GM19043 (cell line): ENCODE measurements around the gene NMS.
"Not testable (repeated sequence)": the region's sequence is repeated elsewhere in the genome, so short reads cannot be mapped to it uniquely, and the experiment has no call there.

ENCODE experiments used
- ATAC-seq: cut with Tn5 transposase; IDR thresholded peaks from one replicate; pipeline ENCODE4 v1.9.1; 2021; ENCODE audit warnings: low read depth; ENCODE audit not compliant: unreplicated experiment

Gene NMS, protein sequence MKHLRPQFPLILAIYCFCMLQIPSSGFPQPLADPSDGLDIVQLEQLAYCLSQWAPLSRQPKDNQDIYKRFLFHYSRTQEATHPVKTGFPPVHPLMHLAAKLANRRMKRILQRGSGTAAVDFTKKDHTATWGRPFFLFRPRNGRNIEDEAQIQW

DNA sequence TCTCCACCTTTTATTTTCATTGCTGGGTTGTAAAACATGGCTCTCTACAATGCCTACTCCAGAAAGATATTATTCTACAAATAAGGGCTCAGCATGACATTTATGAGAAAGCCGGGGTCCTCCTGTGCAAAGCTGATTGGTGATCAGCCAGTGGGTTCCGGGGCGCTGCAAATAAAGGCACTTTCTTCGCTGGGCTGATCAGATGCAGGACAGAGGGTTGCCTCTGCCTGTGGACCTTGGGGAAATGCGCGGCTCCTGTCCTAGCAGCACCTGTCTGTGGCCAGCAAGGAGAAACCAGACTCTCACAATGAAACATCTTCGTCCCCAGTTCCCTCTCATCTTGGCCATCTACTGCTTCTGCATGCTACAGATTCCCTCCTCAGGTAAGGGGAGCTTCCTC, at the start of gene NMS:
NMS (plus strand) TSS at position 301 of the 400 bp plus-strand sequence; CDS start at position 308, 7 bp downstream.
- no peak for ATAC-seq

DNA sequence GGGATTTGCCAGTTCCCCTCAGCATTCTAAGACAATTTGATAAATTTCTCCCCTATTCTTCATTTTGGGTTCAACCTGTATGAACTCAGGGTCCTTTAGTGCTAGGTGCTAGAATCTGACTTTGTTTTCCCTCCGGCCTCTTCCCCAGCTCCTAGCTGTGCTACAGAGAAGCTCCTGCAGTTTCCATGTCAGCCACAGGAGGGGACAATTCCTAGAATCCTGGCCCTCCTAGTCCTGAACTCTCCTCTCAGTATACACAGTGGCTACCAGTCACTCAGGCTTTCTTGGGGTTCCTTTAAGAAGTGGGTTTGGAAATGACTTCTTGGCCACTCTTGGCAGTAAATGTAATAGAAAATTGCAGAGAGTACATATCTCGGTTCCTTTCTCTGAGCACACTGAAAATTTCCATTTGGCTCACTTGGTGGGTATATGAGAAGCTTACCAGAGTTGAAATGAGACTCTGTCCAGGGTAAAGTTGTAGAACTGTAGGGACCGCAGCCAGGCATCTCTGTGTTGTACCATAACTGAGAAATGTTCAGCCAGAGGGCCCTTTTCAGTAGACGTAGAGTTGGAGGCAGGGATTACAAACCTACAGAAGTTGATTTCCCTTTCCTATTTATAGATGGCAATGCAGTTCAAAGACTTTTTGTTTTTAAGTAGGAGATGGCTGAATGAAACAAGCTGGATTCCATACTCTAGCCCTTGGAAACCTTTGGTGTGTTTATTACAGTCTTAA, 47.8 kb upstream of the NMS start:
- no peak for ATAC-seq

DNA sequence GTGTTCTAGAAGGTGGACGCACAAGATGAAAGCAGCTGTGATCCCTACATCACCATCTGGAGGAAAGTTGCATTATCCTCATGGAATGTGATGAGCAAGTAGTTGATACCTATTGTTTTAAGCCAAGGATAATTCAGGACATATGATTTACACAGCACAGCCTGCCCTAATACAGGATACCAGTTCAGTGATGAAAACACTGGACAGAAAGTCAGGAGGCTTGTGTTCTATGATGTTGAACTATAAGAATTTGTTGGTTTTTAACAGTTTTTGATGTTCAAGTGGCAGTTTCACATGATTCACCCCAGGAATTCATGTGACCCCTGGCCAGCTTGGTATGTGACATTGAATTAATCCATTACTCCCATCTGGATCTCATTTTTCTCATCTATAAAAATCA, 46.7 kb upstream of the NMS start:
- ATAC-seq, result no peak

DNA sequence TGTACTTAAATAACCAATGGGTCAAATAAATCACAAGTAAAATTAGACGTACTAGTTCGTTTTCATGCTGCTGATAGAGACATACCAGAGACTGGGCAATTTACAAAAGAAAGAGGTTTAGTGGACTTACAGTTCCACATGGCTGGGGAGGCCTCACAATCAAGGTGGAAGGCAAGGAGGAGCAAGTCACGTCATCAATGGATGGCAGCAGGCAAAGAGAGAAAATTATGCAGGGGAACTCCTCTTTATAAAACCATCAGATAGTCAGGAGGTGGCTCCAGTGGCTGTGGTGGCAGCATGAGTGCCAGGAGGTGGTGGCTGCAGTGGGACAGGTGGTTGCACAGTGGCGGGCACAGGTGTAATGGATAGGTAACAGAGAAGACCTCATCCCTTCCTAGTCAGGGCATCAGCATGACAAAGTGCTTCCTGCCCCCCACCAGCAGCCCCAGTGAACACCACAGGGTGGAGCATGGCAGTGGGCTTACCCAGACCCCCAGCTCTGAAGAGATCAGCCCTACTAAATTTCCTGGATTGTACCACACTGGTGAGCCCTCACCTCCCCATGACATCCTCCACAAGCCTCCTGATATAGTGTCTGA, 45.9 kb upstream of the NMS start:
- ATAC-seq, result no peak

DNA sequence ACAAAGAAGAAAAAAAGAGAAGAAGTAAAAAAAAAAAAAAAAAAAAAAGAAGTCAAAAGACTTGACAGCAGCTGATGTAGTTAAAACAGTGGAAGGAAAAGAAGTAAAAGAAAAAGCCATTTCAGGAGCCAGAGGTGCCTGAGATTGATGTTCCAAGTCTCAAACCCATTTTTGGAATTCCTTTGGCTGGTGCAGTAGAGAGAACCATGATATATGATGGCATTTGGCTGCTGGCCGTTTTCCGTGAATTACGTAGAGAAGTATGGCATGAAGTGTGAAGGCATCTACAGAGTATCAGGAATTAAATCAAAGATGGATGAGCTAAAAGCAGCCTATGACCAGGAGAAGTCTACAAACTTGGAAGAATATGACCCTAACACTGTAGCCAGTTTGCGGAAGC, 45.2 kb upstream of the NMS start:
- no peak for ATAC-seq

DNA sequence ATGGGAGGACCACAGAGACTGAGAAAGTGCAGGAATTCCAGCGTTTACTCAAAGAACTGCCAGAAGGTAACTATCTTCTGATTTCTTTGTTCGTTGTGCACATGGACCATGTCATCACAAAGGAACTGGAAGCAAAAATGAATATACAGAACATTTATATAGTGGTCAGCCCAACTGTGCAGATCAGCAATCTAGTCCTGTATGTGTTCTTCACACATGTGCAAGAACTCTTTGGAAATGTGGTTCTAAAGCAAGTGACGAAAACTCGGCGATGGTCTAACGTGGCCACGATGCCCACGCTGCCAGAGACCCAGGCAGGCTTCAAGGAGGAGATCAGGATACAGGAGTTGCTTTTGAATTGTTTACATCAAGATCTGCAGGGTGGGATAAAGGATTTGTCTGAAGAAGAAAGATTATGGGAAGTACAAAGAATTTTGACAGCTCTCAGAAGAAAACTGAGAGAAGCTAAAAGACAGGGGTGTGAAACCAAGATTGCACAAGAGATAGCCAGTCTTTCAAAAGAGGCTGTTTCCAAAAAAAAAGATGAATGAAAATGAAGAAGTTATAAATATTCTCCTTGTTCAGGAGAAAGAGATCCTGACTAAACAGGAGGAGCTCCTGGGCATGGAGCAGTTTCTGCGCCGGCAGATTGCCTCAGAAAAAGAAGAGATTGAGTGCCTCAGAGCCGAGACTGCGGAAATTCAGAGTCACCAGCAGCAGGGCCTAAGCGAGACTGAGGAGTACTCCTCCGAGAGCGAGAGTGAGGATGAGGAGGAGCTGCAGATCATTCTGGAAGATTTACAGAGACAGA, 44.5 kb upstream of the NMS start:
- ATAC-seq, result no peak

DNA sequence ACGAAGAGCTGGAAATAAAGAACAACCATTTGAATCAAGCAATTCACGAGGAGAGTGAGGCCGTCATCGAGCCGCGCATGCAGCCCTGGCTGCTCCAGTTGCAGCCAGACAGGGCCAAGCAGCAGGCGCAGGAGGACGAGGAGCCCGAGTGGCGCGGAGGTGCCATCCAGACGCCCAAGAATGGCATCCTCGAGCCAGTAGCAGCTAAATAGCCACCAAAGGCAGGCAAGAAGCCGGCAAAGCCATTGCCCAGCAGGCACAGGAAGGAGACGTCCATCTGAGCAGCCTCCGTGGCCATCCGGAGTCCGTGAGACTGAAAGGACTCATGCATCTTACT, 43.9 kb upstream of the NMS start:
- no peak for ATAC-seq

DNA sequence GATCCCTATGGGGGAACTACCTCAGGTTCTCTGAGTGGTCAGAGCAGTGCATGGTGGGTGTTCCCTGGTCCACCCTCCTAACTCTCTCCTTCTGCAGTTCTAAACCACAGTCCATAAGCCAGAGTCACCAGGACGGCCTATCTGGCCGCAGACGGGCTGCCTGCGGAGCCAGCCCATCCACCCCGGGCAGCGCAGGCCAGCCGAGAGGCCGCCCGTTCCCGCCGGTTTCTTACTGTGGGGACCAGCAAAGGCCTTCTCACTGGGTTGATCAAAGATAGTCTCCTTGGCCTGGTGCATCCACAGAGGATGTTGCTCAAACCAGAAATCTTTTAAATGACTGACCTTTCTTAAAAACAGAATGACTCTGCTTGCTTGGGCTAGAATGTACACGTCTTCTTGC, 43.2 kb upstream of the NMS start:
- ATAC-seq, result no peak

DNA sequence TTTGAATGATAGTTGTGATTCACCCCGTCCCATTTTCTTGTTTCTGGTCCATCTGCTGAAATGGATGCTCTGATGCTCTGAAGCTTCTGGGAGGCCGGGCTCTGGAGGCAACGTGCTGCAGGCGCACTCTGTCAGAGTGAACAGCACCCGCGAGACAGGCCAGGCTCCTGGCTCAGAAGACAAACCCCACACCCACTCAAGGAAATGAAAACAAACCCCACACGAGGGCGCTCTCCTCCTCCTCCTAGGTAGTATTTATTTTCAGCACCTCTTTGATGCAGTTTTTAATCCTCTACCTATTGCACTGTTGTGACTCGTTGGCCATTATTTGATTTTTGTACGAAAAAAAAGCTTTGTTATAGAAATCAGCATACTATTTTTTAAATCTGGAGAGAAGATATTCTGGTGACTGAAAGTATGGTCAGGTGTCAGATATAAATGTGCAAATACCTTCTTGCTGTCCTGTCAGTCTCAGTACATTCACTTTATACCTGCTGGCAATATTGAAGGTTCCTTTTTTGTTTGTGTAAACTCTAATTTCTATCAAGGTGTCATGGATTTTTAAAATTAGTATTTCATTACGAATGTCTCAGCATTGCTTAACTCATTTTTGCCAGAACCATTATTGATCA, 42.5 kb upstream of the NMS start:
- ATAC-seq, result no peak

DNA sequence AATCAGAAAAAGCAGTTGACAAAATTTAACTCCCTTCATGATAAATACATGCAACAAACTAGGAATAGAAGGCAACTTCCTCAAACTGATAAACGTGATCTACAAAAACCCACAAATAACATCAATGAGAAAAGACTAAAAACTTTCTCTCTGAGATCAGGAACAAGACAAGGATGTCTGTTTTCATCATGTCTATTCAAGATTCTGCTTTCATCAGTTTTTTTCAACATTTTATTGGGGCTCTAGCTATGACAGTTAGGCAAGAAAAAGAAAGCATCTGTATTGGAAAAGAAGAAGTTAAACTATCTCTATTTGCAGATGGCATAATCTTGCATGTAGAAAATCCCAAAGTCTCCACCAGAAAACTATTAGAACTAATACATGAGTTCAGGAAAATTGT, 40.6 kb upstream of the NMS start:
- ATAC-seq, result no peak

DNA sequence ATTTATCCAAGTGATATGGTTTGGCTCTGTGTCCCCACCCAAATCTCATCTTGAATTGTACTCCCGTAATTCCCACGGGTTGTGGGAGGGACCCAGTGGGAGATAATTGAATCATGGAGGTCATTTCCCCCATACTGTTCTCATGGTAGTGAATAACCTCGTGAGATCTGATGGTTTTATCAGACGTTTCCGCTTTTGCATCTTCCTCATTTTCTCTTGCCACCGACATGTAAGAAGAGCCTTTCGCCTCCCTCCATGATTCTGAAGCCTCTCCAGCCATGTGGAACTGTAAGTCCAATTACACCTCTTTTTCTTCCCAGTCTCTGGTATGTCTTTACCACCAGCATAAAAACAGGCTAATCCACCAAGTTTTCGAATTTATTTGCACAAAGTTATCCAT, 32.5 kb upstream of the NMS start:
- no peak for ATAC-seq

DNA sequence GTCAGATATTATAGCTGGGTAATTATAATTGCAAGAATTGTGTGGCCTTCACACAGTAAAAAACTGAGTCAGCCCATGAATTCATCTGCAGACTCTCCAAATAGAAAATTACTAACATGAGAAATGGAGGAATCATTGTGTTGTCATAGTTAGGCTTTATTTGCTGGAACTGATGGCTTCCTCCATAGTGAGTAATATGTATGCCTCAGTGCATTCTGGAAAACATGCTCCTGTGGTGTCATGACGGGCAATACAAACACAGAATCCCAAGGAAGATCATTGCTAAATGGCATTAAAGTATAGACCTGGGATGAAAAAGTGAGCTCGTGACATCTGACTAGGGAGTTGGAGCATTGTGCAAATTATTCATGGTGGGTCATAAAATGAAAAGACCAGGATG, 23.6 kb upstream of the NMS start:
- ATAC-seq, result no peak

DNA sequence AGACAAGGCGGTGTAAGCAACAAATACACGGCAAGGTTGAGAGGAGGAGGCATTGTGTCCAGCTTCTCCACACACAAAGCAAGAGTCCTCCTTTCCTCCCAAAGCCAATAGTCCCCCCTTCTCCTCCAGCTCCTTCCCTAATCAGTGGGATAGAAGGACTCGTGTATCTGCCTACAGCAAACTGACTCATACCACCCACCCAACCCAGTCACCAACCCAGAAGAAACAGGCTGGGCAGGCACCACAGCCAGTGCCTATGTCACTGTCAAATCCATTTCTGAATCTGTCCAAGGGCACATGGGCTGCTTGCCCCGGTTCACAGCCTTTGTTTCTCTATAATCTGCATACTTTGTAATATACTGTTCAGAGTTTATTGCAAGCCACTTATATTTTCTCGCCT, 19.2 kb upstream of the NMS start:
- ATAC-seq, result no peak

DNA sequence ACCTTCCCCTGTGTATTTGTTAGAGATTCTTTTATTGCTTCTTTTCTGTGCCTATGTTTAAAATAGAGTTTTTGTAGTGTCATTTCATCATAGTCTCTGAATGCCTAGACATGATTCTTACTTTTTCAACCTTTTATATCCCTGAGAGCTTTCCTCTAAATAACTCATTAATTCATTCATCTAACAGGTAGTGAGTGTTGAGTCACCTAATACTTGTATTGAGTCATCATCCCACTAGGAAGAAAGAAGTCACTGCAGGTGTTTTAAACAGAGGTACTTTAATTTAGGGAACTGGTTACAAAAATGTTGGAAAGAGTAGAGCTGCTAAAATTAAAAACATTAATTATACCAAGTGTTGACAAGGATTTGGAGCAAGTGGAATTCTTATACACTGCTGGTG, 18.5 kb upstream of the NMS start:
- no peak for ATAC-seq

DNA sequence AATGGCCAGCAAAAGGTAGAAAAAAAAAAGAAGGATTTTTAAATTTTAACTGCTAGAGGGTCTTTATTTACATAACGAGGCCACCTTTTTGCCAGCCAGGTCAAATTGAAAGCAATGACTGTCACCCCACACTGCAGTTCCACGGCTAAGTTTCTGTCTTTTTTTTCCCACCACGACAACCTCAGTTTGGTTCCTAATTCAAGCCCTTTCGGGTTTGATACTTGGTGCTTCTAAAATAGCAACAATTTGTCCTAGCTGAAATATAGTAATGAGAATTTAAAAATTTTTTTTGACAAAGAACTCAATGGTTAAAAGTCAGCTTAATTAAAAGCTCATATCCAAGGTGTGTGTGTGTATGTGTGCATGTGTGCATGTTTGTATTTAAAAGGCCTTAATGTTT, 16.4 kb upstream of the NMS start:
- ATAC-seq, result no peak

DNA sequence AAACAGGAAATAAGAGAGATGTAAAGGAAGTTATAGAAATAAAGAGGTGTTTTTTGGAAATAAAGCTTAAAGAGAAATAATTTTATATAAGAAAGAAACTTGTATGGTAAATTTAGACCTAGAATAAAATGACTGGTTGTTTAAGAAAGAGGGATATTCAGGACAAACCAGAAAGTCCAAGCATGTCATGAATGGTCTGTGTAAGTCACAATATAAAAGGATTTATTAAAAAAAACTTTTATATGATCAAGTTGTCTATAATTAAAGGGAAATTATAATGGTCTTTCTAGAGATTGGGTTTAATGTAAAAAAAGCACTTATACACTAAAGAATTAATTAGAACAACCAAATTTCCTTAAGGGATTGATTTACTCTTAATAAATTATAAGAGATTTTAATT, 13.9 kb upstream of the NMS start:
- not testable (repeated sequence) for ATAC-seq

DNA sequence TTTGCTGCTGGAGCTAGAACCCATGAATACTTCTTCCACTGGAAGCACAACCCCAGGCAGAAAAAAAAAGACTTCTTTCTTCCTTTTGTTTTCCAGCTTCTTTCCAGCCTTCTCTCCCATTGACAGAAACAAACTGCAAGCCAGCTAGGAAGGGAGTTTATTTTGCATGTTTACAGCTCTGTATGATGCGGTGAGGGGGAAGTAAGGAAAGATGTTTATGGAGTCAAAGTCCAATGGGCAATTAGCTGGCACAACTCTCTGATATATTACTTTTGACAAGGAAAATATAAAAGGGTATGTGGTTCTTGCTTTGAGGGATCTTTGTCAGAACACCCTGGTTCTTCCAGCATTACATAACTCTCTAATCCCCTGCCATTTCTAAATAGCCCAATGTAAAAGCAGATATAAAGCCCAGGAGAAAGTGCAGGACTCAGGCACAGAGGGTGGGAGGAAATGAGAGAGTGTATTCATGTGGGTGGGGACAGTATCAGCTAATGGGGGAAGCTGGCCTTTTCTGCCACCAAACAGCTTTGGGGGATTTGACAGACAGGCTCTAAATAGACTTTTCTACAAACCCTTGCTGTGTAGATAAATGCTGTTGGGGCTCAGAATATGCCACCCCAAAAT, 9.3 kb upstream of the NMS start:
- no peak for ATAC-seq

DNA sequence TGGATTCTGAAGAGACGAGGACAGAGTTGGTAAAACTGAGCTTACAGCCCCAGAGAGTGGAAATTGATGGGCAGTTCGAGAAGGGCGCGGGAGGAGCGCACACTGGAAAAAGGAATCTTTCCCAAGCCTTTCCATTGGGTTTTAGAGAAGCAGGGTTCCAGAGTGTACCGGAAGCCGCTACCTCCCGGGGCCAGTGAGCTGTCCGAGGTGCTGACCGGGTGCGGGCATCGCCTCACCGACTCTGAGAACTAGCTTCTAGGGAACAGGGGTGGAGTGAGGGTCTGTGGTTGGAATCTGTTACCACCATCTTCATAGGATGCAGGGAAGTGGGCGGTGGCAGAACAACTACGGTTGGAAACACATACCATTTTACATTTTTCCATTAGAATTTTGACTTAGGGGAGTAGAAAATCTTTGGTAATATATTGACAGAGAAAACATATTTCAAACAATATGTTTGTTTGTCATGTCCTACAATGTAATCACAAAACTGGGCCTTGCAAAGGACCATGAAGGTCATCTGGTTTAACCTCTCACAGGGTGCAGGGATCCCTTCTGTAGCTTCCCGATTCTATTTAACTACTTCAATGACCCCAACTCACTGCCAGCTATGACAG, 724 bp downstream of the NMS start:
- ATAC-seq, result no peak

DNA sequence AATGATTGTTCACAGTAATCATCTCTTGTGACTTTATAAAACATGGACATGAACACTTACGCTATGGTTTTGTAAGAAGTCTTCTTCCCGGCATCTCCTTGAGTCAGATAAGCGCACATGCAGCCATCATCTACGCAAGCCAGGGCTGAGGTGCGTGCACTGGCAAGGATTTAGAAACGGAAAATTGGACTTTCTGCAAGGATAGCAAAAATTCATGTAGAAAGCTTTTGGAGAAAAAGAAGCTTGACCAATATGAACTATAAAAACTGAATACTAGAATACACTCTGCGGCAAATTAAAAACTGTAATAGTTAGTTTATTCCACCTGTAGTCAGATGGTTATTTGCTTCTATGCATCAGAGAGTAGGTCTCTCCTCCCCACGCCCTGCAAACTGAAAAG, 6.3 kb downstream of the NMS start:
- no peak for ATAC-seq

DNA sequence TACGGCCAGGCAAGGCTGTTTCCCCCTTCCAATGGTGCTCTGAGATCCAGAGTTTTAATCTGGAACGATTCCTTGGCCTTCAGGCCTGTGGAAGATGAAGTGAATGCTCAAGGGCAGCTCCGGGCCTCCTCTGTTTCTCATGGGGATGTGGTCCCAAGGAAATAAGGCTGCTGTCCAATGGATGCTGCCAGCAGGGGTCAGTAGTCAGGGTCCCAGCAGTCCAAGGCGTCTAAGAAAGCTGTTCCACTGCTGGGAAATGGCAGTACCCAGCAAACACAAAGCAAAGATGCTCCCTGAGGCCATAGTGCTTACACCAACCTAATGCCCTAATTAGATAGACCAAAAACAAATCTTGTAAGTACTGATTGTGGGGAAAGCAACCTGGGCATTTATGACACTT, 12.5 kb downstream of the NMS start:
- ATAC-seq, result no peak
